Type B pancreatic cell (in vitro differentiated cells): ENCODE data around the gene TAF6. TPM values are rescaled to one million over a fixed set of nuclear protein-coding genes. Genes with fewer than 3 reads are reported as not detected.
A peak's percentile ranks its signal among the peaks of the same experiment; 100 is the strongest.

ENCODE experiments used
- DNase-seq: peaks from one replicate; pipeline ENCODE4 v3.0.0; 2021; ENCODE audit warnings: mixed read lengths; ENCODE audit not compliant: unreplicated experiment; ENCODE audit errors: extremely low spot score
- H3K27ac Mint-ChIP-seq: 2 replicates; pipeline ENCODE4 v1.8.0; 2021; ENCODE audit warnings: mild to moderate bottlenecking, mixed read lengths
- H3K27me3 Mint-ChIP-seq: 2 replicates; pipeline ENCODE4 v1.8.0; 2021; ENCODE audit warnings: mixed read lengths
- H3K36me3 Mint-ChIP-seq: 2 replicates; pipeline ENCODE4 v1.8.0; 2021; ENCODE audit warnings: mixed read lengths
- H3K4me1 Mint-ChIP-seq: one replicate; pipeline ENCODE4 v1.8.0; 2021; ENCODE audit warnings: mixed read lengths; ENCODE audit not compliant: unreplicated experiment
- H3K4me3 Mint-ChIP-seq: 2 replicates; pipeline ENCODE4 v1.8.0; 2021; ENCODE audit warnings: mild to moderate bottlenecking, mixed read lengths
- H3K9me3 Mint-ChIP-seq: 2 replicates; pipeline ENCODE4 v1.8.0; 2021; ENCODE audit warnings: mixed read lengths
- CTCF ChIP-seq: fragments of 200-600 bp; sonication (generic); conservative IDR thresholded peaks from 2 replicates; pipeline ENCODE4 v1.5.0; 2021; ENCODE audit warnings: antibody characterized with exemption, mild to moderate bottlenecking
- total RNA-seq: library from RNA; stranded (reverse); gene quantifications from 2 replicates; pipeline ENCODE4 v1.2.1, GENCODE V29; 2021; ENCODE audit warnings: low replicate concordance

The TAF6 gene
- total RNA-seq, 1 donor from 2014 or later, result 77.7 TPM

- no peaks in the 10 kb centered on the region for H3K27me3 Mint-ChIP-seq
- no peaks in the 10 kb centered on the region for H3K9me3 Mint-ChIP-seq
- DNase-seq, result no peak
- peak overlapping the region; percentile 58 for H3K27ac Mint-ChIP-seq
- TF ChIP-seq CTCF, result no peak
- H3K4me3 Mint-ChIP-seq, result no peak overlapping the region
- H3K36me3 Mint-ChIP-seq, result peaks cover 49% of the 10 kb centered on the region
- H3K4me1 Mint-ChIP-seq, result peaks cover 40% of the 10 kb centered on the region
Observed at GRCh38 chr7:100095704-100096103, 23.5 kb downstream of the TAF6 start.

- Mint-ChIP-seq H3K4me1 (peaks cover 40% of the 10 kb centered on the region), H3K27me3 (no peaks in the 10 kb centered on the region), H3K4me3 (no peak overlapping the region), H3K27ac (peak overlapping the region; percentile 58), H3K9me3 (no peaks in the 10 kb centered on the region), H3K36me3 (peaks cover 49% of the 10 kb centered on the region)
- TF ChIP-seq CTCF, result no peak
- no peak for DNase-seq
Observed at GRCh38 chr7:100095289-100095688, 23.9 kb downstream of the TAF6 start.

GRCh38 chr7:100093925-100094486, 25.2 kb downstream of the TAF6 start:
- H3K36me3 Mint-ChIP-seq, result peaks cover 42% of the 10 kb centered on the region
- H3K4me3 Mint-ChIP-seq, result no peak overlapping the region
- peak overlapping the region; percentile 56 for H3K27ac Mint-ChIP-seq
- H3K4me1 Mint-ChIP-seq, result peaks cover 37% of the 10 kb centered on the region
- TF ChIP-seq CTCF, result no peak
- no peaks in the 10 kb centered on the region for H3K27me3 Mint-ChIP-seq
- DNase-seq, result no peak
- H3K9me3 Mint-ChIP-seq, result no peaks in the 10 kb centered on the region

GRCh38 chr7:100093498-100093897, 25.7 kb downstream of the TAF6 start:
- Mint-ChIP-seq H3K27me3 (no peaks in the 10 kb centered on the region), H3K9me3 (no peaks in the 10 kb centered on the region), H3K4me3 (no peak overlapping the region), H3K4me1 (peaks cover 32% of the 10 kb centered on the region), H3K27ac (peak overlapping the region; percentile 56), H3K36me3 (peaks cover 37% of the 10 kb centered on the region)
- DNase-seq, result no peak
- no peak for TF ChIP-seq CTCF

GRCh38 chr7:100093054-100093453, 26.1 kb downstream of the TAF6 start:
- H3K9me3 Mint-ChIP-seq, result no peaks in the 10 kb centered on the region
- TF ChIP-seq CTCF, result no peak
- H3K4me3 Mint-ChIP-seq, result peak overlapping the region; percentile 31
- peak overlapping the region; percentile 56 for H3K27ac Mint-ChIP-seq
- H3K36me3 Mint-ChIP-seq, result peaks cover 33% of the 10 kb centered on the region
- H3K27me3 Mint-ChIP-seq, result no peaks in the 10 kb centered on the region
- no peak for DNase-seq
- peaks cover 30% of the 10 kb centered on the region for H3K4me1 Mint-ChIP-seq
